Neural cell (in vitro differentiated cells): ENCODE data around the gene ALPG.

ENCODE experiments used
- EP300 ChIP-seq: fragments of 450-650 bp; conservative IDR thresholded peaks from 2 replicates; pipeline ENCODE4 v1.6.1; 2014; ENCODE audit warnings: antibody characterized with exemption, mild to moderate bottlenecking, moderate library complexity; ENCODE audit not compliant: poor library complexity, severe bottlenecking
- EZH2 ChIP-seq: fragments of 200-600, 300-800 bp; shearing (Covaris generic), sonication (generic); IDR thresholded peaks from 2 replicates; pipeline ENCODE4 v1.6.1; 2014; ENCODE audit warnings: antibody characterized with exemption, low read length, borderline replicate concordance, mild to moderate bottlenecking; ENCODE audit not compliant: insufficient read depth, poor library complexity, severe bottlenecking
- MXI1 ChIP-seq: fragments of 450-650 bp; conservative IDR thresholded peaks from 2 replicates; pipeline ENCODE4 v1.6.1; 2014; ENCODE audit warnings: antibody characterized with exemption, mild to moderate bottlenecking; ENCODE audit not compliant: poor library complexity, severe bottlenecking
- SMC3 ChIP-seq: fragments of 450-650 bp; conservative IDR thresholded peaks from 2 replicates; pipeline ENCODE4 v1.6.1; 2014; ENCODE audit warnings: antibody characterized with exemption, mild to moderate bottlenecking, moderate library complexity; ENCODE audit not compliant: poor library complexity
- TF ChIP-seq, protein P1 (sequence below): IDR thresholded peaks from 2 replicates; pipeline ENCODE4 v1.6.1; 2012; ENCODE audit warnings: borderline replicate concordance
- TF ChIP-seq, protein P2 (sequence below): fragments of 450-650 bp; IDR thresholded peaks from 2 replicates; pipeline ENCODE4 v1.5.1; 2014; ENCODE audit warnings: antibody characterized with exemption, mild to moderate bottlenecking, moderate library complexity; ENCODE audit not compliant: poor library complexity, severe bottlenecking

DNA sequence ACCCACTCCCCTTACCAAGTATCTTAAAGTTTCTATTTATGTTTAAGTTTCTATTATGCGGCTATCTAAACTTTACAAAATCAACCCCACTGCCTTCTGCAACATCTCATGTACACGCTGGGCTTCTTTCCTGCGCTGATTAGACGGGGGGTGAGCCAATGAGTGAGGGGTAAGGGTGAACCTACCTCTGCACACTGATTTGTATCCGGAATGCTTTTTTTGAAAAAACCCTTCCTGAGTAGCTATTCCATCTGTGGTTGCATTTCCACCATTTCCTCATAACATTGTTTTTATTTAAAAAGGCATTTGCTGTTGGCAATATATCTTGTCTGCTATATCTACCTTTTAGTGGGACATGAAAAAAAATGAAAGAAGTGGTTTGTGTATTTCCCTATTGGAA lies 6.3 kb downstream of the ALPG start:
- TF ChIP-seq EP300, result no peak
- TF ChIP-seq, protein P1, sequence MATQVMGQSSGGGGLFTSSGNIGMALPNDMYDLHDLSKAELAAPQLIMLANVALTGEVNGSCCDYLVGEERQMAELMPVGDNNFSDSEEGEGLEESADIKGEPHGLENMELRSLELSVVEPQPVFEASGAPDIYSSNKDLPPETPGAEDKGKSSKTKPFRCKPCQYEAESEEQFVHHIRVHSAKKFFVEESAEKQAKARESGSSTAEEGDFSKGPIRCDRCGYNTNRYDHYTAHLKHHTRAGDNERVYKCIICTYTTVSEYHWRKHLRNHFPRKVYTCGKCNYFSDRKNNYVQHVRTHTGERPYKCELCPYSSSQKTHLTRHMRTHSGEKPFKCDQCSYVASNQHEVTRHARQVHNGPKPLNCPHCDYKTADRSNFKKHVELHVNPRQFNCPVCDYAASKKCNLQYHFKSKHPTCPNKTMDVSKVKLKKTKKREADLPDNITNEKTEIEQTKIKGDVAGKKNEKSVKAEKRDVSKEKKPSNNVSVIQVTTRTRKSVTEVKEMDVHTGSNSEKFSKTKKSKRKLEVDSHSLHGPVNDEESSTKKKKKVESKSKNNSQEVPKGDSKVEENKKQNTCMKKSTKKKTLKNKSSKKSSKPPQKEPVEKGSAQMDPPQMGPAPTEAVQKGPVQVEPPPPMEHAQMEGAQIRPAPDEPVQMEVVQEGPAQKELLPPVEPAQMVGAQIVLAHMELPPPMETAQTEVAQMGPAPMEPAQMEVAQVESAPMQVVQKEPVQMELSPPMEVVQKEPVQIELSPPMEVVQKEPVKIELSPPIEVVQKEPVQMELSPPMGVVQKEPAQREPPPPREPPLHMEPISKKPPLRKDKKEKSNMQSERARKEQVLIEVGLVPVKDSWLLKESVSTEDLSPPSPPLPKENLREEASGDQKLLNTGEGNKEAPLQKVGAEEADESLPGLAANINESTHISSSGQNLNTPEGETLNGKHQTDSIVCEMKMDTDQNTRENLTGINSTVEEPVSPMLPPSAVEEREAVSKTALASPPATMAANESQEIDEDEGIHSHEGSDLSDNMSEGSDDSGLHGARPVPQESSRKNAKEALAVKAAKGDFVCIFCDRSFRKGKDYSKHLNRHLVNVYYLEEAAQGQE, result no peak
- TF ChIP-seq, protein P2, sequence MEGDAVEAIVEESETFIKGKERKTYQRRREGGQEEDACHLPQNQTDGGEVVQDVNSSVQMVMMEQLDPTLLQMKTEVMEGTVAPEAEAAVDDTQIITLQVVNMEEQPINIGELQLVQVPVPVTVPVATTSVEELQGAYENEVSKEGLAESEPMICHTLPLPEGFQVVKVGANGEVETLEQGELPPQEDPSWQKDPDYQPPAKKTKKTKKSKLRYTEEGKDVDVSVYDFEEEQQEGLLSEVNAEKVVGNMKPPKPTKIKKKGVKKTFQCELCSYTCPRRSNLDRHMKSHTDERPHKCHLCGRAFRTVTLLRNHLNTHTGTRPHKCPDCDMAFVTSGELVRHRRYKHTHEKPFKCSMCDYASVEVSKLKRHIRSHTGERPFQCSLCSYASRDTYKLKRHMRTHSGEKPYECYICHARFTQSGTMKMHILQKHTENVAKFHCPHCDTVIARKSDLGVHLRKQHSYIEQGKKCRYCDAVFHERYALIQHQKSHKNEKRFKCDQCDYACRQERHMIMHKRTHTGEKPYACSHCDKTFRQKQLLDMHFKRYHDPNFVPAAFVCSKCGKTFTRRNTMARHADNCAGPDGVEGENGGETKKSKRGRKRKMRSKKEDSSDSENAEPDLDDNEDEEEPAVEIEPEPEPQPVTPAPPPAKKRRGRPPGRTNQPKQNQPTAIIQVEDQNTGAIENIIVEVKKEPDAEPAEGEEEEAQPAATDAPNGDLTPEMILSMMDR, result no peak
- no peak for TF ChIP-seq EZH2
- TF ChIP-seq SMC3, result no peak
- no peak for TF ChIP-seq MXI1
